ENCODE results near the gene FZD7. TPM values are rescaled to one million over a fixed set of nuclear protein-coding genes. Genes with fewer than 3 reads are reported as not detected.
A peak's percentile ranks its signal among the peaks of the same experiment; 100 is the strongest.

Gene FZD7
- total RNA-seq, 1 donor from 2014 or later: 27.1 TPM

DNA sequence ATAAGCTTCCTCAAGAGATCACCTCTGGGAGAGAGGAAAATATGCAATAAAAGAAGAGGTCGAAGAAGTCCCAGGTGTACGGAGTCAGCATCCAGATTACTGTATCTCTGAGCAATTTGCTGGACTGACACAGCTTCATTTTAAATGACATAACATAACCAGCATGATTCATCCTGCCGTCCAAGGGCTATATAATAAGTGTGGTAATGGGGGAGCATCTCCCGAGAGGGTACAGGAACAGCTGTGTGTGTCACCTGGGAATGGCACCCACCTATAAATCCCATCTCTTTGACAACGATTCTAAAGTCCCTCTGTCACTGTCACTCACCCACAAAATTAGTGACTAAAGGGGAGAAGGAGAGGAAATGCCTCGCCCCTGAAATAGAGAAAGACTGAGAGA, 19.3 kb upstream of the FZD7 start:
- no peak for DNase-seq

DNA sequence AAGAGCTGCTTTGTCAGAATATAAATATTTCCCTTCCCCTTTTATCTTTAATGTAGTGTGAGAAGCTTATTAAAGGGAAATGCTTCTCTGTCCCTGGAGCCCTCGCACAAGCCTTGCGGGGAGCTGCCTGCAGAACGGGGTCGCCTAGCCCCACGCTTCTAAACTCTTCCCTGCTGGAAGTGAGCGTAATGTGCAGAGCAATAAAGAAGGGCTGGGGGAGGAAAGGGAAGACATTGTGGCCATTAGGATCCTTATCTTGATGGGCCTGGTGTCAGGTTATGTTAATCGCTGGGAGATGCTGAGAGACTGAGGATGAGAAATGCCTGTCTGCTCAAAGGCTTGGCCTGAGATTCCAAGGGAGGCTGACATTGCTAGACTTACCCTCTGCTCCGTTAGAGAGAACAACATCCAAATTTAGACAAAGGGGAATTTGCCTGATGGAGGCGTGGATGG, 18.9 kb upstream of the FZD7 start:
- DNase-seq: no peak

DNA sequence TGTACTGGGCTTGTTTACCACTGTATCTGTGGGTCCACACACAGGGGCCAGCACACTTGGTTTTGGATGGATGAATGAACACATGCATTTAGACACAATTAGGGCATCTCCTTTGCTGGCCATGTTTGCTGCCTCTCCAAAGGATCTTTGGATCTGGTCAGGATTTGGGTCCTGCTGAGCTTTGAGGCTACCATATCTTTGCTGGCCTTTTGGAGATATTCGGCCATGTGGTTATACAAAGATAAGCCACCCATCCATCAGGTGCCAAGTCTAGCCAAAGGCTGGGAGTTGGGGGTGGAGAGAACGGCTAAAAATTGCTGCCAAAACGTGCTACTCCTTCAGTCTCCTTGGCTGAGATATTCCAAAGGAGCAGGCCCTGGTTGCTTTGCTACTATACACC, 18.2 kb upstream of the FZD7 start:
- DNase-seq: no peak

DNA sequence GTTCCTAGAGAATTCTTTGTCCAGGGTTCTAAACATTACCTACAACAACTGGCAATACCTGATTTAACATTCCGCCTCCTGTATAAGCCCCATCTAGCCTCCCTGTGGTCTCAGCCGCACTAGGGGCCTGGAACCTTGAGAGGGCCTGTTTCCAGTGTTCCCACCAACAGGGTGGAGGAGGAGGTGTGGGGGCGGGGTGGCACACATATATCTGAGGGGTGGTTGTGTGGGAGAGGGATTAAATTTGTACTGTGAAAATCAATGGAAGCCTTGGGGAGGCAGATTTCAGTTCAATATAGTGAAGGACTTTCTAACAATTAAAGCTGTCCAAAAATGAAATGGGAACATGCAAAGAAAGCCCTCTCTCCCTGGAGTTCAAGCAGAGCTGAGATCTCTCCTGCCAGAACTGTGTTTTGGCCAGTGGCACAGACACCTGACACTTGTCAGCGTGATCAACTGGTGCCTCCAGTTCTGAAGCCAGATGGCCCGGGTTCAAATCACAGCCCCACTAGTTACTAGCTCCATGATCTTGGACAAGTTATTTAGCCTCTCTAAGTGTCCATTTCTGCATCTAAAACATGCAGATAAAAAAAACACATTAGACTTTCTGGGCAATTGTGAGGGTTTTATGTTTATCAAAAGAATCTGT, 17.0 kb upstream of the FZD7 start:
- DNase-seq: peak; percentile 80

DNA sequence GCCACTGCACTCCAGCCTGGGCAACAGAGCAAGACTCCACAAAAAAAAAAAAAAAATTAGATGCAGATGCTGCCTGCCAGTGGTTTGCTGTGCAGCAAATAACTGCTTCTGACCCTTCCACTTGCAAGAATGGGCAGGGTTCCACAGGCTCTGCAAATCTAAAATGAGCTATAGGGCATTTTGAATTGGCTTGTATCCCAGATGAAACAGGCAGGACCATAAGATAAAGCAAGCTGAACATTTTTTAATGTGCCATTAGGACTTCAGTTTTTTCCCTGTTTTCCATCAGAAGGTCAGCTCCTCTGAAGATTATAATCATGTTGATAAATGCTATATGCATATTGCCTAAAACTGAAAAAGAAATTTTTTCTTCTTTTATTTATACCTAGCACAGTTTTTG, 15.7 kb upstream of the FZD7 start:
- DNase-seq: peak; percentile 83

DNA sequence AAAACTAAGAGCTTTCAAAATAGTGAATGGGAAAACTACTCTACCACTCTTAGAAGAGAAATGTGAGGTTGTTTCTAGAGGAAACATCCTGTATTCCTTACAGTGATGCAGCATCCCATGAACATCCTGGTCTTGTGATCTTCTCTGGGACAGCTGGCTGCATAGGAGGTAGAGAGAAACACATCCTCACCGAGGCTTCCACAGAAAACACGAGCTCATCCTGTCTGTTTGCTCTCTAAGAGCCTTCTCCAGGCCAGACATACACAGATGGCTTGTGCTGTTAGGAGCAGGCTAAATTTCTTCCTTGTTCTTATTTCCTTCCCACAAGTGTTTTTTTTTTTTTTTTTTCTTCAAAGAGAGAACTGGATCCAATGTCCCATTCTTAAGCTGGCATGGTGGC, 14.7 kb upstream of the FZD7 start:
- DNase-seq: no peak

DNA sequence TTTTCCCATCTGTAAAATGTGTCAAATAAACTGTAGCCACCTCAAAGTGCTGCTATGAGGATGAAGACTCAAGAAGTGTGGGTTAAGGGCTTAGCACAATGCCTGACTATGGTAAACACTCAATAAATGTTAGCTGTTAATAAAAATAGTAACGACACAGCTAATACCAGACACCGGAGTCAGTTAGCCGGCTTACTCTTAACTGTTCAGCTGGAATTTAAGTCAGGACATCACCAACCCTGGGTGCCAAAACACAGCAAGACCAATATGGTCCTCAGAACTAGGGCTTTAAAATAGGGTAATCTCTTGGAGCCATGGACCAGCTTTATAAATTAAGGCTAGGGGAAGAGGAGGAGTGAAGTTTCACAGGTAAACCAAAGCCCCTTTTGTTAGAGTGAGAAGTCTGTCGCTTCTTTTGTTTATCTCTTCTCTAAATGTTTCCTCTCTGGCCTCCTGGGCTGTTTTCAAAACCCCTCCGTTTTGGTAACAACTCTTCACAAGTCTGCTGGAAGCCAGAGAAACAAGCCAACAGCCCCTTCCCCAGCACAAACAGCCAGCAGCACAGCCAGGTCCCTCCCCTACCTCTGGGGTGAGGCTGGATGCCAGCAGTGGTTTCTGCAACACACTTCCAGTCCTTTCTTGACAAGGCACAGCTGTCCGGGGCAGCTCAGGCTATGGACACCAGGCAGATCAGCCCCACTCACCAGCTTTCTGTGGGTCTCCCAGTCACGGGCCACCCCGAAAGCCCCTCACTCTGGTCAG, 13.8 kb upstream of the FZD7 start:
- DNase-seq: no peak

DNA sequence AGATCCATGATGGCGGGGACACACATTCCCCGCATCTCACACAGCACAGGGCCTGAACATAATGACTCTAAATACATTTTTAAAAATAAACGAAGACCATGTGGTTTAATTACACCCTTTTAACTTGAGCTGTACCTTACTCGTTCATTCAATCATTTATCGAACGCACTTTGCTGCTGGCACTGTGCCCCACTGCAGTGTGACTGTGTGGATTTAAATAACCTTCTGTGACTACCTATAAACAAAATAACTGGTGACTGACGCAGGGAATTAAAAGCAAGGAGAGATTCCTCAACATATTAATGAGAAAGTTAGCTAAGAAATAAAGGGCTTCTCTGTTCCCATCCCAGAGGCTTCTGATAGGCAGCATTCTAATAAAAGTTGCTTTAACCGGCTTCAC, 10.9 kb upstream of the FZD7 start:
- DNase-seq: no peak

DNA sequence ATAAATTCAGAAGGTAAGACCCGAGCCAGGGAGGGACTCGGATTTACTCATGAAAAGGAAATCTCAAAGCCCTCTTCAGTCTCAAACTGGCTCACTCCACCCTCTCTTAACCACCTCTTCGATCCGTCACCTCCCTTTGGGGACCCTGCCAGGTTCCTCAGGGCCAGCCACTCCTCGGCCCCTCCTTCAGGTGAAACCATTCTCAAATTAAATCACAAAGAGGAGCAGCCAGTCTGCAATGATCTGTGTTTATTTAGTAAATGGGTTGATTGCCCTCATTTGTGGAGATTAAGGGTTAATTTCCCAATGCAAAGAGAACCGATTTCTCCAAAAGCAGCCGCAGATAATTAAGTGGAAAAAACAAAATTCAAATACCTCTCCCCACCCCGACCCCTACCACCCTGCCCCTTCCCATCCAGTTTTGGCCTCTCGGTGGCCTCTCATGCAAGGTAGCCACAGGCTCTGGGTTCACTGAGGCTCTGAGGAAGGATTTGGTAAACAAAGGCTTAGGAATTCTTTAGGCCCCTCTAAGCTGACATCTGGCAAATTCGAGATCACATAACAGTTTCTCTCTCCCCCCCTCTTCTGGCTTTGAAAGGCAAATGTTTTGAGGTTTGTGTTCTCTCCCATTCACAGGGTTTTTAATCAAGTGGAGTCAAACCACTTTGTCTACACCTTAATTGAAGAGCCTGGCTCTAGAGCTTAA, 10.3 kb upstream of the FZD7 start:
- peak; percentile 68 for DNase-seq

DNA sequence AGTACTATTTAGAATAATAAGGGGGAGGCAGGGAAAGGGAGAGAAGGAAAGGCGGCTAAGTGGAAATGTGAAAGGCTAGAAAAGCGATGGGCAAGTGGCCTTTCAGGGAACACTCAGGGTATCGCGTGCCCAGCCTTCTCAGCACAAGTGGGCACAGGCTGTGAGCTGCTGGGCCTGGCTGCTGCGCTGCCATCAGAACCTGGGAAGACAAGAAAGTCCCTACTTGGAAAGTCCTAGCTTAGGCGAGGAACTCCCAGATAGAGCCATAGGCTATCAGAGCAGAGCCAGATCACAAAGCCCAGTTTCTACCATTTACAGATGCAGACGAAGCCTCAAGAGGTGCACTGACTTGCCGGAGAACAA, 9.8 kb upstream of the FZD7 start:
- DNase-seq: no peak

DNA sequence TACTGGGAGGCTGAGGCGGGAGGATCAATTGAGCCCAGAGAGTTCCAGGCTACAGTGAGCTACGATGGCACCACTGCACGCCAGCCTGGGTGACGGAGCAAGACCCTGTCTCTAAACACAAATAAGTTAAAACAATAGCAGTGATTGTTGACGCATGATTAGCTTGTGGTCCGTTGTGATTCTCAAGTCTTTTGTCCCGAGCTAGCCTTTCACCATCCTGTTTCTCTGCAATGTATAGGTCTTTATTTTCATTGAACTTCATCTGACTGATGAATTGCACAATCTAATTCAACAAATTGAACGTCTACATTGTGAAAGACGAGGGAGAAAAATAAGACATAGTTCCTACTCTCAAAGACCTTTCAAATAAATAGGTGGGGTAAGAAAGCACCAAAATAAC, 8.8 kb upstream of the FZD7 start:
- DNase-seq: no peak

DNA sequence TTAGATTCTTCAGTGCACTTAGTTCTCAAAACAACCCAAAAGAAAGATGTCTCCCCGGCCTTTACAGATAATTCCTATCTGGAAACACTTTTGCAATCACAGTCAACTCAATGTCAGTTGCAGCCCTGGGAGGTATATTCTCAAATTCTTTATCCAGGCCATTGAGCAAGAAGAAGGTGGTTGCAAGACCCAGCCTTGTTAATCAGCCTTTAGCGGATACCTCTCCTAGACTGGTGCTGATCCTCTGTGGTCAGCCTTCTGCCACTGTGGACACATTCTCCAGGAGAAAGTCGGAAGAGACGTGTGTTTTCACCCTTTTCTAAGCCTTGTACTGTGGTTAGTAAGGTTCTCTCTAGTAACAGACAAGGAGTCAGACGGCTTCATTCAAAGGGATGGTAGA, 7.8 kb upstream of the FZD7 start:
- no peak for DNase-seq

DNA sequence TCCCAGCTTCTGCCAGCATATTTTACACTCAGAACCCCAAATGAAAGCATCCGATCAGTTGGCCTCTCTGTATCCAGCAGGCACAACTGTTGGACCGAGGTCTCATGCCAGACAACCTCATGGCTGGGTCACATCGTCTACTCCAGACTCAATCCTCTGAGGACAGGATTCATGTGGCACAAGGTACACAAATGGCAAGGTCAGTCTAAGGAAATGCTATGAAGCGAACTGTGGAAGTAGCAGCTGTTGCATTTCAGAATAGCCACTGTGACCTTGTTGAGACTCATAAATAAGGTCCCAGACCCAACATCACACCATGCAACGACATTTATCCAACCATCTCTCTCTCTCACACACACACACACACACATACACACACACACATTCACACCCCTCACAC, 7.1 kb upstream of the FZD7 start:
- DNase-seq: no peak

DNA sequence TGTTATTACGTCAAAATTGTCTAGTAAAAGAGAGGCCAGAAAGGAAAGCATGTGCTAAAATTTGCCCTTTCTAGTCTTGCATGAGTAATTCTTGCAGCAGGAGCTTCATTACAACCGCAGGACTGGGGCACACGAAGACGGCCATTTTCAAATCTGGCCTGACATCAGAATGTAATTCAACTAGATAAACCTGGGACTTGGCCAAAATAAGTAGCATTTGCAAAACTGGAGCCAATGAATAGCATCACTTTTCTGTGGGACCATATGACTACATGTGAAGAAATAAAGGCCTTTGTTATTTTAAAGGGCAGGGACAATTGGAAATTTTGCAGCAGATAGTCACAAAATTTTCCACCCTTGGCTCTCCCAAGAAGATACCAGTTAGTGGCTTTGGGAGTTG, 3.0 kb upstream of the FZD7 start:
- no peak for DNase-seq

DNA sequence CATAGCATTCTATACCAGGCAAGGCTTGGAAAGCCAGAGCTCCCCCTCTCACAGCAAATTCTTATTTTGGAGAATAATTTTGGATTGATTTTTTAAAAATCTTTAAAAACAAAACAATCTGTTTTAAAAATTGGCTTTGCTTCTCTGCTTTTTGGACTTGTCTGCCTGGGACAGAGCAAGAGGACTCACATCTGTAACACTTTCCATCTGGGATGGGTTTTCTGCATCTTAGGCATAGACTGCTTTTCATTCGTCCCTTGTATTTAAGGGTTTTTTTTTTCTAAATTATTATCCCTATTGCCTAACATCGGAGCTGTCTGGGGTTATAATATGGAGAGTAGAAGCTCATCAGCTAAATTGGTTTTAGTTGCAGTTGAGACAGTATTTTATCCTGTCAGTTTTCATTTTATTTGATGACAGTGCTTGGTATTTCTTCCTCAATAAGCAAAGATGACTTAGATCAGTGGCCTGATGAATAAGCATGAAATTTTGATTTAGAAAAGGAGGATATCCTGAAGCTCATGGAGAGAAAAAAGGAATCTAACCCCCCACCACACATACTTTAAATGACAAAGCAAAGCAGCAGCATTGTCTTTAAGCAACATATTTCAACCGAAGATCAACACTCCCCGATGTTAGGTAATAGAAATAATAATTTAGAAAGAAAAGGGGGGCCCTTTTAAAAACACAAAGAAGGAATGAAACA, 2.3 kb upstream of the FZD7 start:
- no peak for DNase-seq

DNA sequence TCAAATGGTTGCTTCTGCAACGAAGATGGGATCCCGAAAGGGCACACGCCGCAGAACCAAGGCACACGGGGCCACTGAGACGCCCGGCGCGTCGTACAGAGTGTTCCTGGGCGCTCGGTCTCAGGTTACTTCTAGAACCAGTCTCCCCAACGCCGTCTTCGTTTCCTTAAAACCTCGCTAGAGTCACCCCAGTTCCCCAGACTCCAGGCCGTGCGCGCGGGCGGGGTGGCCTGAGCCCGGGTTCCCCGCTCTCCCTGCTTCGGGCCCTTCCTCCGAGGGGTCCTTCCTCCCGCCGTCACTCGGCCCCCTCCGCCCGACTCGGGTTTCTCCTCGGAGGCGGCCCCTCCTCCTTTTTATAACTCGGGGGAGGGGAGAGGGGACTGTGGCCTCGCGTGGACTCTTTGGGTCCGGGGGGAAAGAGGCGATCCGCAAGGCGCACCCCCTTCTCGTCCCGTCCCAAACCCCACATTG, 774 bp upstream of the FZD7 start:
- DNase-seq: peak; percentile 90

DNA sequence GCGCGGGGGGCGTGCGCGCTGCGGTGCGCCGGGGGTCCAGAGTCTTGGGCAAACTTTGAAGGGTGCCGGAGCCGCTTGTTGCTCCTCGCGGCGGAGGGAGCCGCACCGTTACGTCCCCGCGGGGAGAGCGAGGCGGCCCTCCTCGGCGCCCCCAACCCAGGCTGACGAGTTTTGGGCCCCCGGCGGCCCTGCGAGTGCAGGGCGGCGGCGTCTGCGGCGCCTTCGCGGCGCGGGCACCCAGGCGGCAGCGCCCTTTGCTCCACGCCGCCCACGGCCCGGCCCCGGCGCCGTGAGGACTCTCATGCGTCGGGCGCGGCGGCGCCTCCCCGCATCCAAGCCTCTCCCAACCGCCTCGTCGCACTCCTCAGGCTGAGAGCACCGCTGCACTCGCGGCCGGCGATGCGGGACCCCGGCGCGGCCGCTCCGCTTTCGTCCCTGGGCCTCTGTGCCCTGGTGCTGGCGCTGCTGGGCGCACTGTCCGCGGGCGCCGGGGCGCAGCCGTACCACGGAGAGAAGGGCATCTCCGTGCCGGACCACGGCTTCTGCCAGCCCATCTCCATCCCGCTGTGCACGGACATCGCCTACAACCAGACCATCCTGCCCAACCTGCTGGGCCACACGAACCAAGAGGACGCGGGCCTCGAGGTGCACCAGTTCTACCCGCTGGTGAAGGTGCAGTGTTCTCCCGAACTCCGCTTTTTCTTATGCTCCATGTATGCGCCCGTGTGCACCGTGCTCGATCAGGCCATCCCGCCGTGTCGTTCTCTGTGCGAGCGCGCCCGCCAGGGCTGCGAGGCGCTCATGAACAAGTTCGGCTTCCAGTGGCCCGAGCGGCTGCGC, 814 bp downstream of the FZD7 start:
- peak; percentile 50 for DNase-seq

DNA sequence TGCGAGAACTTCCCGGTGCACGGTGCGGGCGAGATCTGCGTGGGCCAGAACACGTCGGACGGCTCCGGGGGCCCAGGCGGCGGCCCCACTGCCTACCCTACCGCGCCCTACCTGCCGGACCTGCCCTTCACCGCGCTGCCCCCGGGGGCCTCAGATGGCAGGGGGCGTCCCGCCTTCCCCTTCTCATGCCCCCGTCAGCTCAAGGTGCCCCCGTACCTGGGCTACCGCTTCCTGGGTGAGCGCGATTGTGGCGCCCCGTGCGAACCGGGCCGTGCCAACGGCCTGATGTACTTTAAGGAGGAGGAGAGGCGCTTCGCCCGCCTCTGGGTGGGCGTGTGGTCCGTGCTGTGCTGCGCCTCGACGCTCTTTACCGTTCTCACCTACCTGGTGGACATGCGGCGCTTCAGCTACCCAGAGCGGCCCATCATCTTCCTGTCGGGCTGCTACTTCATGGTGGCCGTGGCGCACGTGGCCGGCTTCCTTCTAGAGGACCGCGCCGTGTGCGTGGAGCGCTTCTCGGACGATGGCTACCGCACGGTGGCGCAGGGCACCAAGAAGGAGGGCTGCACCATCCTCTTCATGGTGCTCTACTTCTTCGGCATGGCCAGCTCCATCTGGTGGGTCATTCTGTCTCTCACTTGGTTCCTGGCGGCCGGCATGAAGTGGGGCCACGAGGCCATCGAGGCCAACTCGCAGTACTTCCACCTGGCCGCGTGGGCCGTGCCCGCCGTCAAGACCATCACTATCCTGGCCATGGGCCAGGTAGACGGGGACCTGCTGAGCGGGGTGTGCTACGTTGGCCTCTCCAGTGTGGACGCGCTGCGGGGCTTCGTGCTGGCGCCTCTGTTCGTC, 1.7 kb downstream of the FZD7 start:
- peak; percentile 89 for DNase-seq

DNA sequence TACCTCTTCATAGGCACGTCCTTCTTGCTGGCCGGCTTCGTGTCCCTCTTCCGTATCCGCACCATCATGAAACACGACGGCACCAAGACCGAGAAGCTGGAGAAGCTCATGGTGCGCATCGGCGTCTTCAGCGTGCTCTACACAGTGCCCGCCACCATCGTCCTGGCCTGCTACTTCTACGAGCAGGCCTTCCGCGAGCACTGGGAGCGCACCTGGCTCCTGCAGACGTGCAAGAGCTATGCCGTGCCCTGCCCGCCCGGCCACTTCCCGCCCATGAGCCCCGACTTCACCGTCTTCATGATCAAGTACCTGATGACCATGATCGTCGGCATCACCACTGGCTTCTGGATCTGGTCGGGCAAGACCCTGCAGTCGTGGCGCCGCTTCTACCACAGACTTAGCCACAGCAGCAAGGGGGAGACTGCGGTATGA, 2.3 kb downstream of the FZD7 start:
- DNase-seq: peak; percentile 23

DNA sequence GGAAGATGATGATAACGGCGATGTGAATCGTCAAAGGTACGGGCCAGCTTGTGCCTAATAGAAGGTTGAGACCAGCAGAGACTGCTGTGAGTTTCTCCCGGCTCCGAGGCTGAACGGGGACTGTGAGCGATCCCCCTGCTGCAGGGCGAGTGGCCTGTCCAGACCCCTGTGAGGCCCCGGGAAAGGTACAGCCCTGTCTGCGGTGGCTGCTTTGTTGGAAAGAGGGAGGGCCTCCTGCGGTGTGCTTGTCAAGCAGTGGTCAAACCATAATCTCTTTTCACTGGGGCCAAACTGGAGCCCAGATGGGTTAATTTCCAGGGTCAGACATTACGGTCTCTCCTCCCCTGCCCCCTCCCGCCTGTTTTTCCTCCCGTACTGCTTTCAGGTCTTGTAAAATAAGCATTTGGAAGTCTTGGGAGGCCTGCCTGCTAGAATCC, 3.0 kb downstream of the FZD7 start:
- peak; percentile 53 for DNase-seq

DNA sequence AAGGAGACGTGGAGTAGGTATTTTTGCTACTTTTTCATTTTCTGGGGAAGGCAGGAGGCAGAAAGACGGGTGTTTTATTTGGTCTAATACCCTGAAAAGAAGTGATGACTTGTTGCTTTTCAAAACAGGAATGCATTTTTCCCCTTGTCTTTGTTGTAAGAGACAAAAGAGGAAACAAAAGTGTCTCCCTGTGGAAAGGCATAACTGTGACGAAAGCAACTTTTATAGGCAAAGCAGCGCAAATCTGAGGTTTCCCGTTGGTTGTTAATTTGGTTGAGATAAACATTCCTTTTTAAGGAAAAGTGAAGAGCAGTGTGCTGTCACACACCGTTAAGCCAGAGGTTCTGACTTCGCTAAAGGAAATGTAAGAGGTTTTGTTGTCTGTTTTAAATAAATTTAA, 3.4 kb downstream of the FZD7 start:
- DNase-seq: peak; percentile 34

All from tongue (tissue), 2 donors.